A549 (cell line): ENCODE measurements around the gene XDH.

Source experiments
- EP300 ChIP-seq, 2 experiments: fragments of >200 bp; sonication (Bioruptor Twin); formaldehyde crosslinking; IDR thresholded peaks; 2 replicates in 1 of 2; 3 replicates in 1 of 2; pipeline ENCODE4 v1.6.1; 2016 to 2017
- MYC ChIP-seq: IDR thresholded peaks from 2 replicates; pipeline ENCODE4 v1.6.1; 2012; ENCODE audit warnings: mild to moderate bottlenecking, inconsistent platforms, low read length, improper control_type of control experiment, borderline replicate concordance
- PBX3 ChIP-seq: IDR thresholded peaks from 2 replicates; pipeline ENCODE4 v1.6.1; 2012
- POLR2A ChIP-seq: IDR thresholded peaks from 2 replicates; pipeline ENCODE4 v1.6.1; 2012; ENCODE audit warnings: mild to moderate bottlenecking, low read length
- TF ChIP-seq, protein P1 (sequence below): fragments of >200 bp; sonication (Bioruptor Twin); formaldehyde crosslinking; IDR thresholded peaks from 3 replicates; pipeline ENCODE4 v1.6.1; 2016
- TF ChIP-seq, protein P2 (sequence below): fragments of >200 bp; sonication (Bioruptor Twin); formaldehyde crosslinking; IDR thresholded peaks from 3 replicates; pipeline ENCODE4 v1.5.1; 2016

- TF ChIP-seq, protein P1, sequence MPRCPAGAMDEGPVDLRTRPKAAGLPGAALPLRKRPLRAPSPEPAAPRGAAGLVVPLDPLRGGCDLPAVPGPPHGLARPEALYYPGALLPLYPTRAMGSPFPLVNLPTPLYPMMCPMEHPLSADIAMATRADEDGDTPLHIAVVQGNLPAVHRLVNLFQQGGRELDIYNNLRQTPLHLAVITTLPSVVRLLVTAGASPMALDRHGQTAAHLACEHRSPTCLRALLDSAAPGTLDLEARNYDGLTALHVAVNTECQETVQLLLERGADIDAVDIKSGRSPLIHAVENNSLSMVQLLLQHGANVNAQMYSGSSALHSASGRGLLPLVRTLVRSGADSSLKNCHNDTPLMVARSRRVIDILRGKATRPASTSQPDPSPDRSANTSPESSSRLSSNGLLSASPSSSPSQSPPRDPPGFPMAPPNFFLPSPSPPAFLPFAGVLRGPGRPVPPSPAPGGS = peak; percentile 93; the same call in 2 of the 3 replicates
- peak; percentile 91; a peak in 4 of 5 replicates for TF ChIP-seq EP300 (IDR thresholded peaks at IDR 0.05)
- TF ChIP-seq, protein P2, sequence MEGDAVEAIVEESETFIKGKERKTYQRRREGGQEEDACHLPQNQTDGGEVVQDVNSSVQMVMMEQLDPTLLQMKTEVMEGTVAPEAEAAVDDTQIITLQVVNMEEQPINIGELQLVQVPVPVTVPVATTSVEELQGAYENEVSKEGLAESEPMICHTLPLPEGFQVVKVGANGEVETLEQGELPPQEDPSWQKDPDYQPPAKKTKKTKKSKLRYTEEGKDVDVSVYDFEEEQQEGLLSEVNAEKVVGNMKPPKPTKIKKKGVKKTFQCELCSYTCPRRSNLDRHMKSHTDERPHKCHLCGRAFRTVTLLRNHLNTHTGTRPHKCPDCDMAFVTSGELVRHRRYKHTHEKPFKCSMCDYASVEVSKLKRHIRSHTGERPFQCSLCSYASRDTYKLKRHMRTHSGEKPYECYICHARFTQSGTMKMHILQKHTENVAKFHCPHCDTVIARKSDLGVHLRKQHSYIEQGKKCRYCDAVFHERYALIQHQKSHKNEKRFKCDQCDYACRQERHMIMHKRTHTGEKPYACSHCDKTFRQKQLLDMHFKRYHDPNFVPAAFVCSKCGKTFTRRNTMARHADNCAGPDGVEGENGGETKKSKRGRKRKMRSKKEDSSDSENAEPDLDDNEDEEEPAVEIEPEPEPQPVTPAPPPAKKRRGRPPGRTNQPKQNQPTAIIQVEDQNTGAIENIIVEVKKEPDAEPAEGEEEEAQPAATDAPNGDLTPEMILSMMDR = no peak
- 0 out of 2 replicates have a peak, but pooled peaks have one; percentile 28 for TF ChIP-seq MYC
- no peak for TF ChIP-seq POLR2A
- TF ChIP-seq PBX3 = no peak
These were observed 29.7 kb downstream of the XDH start for GRCh38 chr2:31384771-31385276.
